ENCODE measurements around the gene SPANXN4.

SPANXN4 gene

DNA sequence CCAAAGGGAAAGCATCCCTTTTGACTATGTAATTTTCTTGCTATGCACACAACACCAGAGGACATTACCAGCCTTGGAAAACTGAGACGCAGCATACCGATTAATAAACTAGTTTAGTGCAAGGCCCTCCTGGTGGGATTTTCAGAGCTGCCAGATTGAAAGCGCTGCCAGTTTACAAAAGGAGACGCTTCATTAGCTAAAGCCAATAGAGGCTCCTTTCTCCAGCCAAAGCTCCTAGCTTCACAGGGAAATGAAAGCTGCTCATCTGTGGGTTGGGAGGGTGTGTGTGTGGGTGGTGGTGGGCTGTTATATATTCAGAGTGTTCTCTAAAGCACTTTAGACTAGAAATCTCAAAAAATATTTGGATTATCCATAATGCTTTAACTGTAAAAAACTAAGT is 32.4 kb downstream of the SPANXN4 start:
- Histone ChIP-seq H3K27ac (ENCODE audit: extremely low read depth, low read depth, low read length) (no peak overlapping the region), H3K4me3 (ENCODE audit: low read depth, low read length) (no peak overlapping the region), H3K4me1 (ENCODE audit: control insufficient read depth, insufficient read depth, low read length) (no peaks in the 10 kb centered on the region), H3K36me3 (ENCODE audit: control insufficient read depth in 2 of 2, insufficient read depth in 1 of 2, low read length in 2 of 2) (no peaks in the 10 kb centered on the region), H3K9me3 (ENCODE audit: control insufficient read depth, insufficient read depth, low read depth, low read length) (no peaks in the 10 kb centered on the region)
- ChIA-PET CTCF (interaction anchor here (0.6 kb wide), 1 partner anchor 19 kb away, joined by 3 read pairs; no protein-coding TSS in a partner anchor), POLR2A (no interaction called here)
- TF ChIP-seq, protein P1, sequence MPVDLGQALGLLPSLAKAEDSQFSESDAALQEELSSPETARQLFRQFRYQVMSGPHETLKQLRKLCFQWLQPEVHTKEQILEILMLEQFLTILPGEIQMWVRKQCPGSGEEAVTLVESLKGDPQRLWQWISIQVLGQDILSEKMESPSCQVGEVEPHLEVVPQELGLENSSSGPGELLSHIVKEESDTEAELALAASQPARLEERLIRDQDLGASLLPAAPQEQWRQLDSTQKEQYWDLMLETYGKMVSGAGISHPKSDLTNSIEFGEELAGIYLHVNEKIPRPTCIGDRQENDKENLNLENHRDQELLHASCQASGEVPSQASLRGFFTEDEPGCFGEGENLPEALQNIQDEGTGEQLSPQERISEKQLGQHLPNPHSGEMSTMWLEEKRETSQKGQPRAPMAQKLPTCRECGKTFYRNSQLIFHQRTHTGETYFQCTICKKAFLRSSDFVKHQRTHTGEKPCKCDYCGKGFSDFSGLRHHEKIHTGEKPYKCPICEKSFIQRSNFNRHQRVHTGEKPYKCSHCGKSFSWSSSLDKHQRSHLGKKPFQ (tag by site-specific recombination; IDR thresholded peaks at IDR 0.05) = no peak
- TF ChIP-seq ZNF146 (tag by site-specific recombination; IDR thresholded peaks at IDR 0.05) (no peak), OVOL3 (tag by site-specific recombination; IDR thresholded peaks at IDR 0.05) (no peak), ZNF529 (tag by site-specific recombination; IDR thresholded peaks at IDR 0.05; ENCODE audit: insufficient replicate concordance) (no peak), ZNF514 (tag by site-specific recombination; IDR thresholded peaks at IDR 0.05) (no peak), ZNF658 (tag by site-specific recombination; IDR thresholded peaks at IDR 0.05) (no peak), IKZF3 (tag by site-specific recombination; IDR thresholded peaks at IDR 0.05) (no peak), ZNF664 (tag by site-specific recombination; IDR thresholded peaks at IDR 0.05) (no peak), ZNF416 (tag by site-specific recombination; IDR thresholded peaks at IDR 0.05) (no peak), ZNF707 (tag by site-specific recombination; IDR thresholded peaks at IDR 0.05) (no peak), ZNF530 (tag by site-specific recombination; IDR thresholded peaks at IDR 0.05; ENCODE audit: low read depth) (no peak), YY2 (tag by site-specific recombination; IDR thresholded peaks at IDR 0.05) (no peak), TCF7L2 (IDR thresholded peaks at IDR 0.05; ENCODE audit: borderline replicate concordance, low read depth, low read length) (no peak)
- TF ChIP-seq, protein P2, sequence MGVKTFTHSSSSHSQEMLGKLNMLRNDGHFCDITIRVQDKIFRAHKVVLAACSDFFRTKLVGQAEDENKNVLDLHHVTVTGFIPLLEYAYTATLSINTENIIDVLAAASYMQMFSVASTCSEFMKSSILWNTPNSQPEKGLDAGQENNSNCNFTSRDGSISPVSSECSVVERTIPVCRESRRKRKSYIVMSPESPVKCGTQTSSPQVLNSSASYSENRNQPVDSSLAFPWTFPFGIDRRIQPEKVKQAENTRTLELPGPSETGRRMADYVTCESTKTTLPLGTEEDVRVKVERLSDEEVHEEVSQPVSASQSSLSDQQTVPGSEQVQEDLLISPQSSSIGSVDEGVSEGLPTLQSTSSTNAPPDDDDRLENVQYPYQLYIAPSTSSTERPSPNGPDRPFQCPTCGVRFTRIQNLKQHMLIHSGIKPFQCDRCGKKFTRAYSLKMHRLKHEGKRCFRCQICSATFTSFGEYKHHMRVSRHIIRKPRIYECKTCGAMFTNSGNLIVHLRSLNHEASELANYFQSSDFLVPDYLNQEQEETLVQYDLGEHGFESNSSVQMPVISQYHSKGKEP (tag by site-specific recombination; IDR thresholded peaks at IDR 0.05) = no peak
- TF ChIP-seq, protein P3, sequence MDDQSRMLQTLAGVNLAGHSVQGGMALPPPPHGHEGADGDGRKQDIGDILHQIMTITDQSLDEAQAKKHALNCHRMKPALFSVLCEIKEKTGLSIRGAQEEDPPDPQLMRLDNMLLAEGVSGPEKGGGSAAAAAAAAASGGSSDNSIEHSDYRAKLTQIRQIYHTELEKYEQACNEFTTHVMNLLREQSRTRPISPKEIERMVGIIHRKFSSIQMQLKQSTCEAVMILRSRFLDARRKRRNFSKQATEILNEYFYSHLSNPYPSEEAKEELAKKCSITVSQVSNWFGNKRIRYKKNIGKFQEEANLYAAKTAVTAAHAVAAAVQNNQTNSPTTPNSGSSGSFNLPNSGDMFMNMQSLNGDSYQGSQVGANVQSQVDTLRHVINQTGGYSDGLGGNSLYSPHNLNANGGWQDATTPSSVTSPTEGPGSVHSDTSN (CRISPR knock-in tag; IDR thresholded peaks at IDR 0.05) = no peak

DNA sequence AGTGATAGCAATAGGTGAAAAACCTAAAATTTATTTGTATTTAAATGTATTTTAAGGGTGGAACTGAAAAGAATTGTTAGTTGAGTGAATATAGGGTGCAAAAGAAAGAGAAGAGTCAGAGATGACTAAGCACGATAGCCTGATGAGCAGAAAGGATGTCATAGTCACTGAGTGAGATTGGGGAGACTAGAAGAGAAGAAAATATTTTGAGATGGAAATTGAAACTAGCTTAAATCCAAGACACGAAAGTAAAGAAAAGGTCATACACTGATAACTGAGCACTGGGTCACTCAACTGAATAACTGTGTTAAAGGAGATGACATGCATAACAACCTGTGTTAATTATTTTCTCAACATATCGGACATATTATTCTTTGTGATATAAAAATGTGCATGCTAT is 55.5 kb downstream of the SPANXN4 start:
- CTCF ChIA-PET = no interaction called here
- Histone ChIP-seq H3K4me1 (ENCODE audit: control insufficient read depth, insufficient read depth, low read length) (no peaks in the 10 kb centered on the region), H3K27ac (ENCODE audit: extremely low read depth, low read depth, low read length) (no peak overlapping the region), H3K4me3 (ENCODE audit: low read depth, low read length) (no peak overlapping the region), H3K36me3 (ENCODE audit: control insufficient read depth in 2 of 2, insufficient read depth in 1 of 2, low read length in 2 of 2) (no peaks in the 10 kb centered on the region), H3K9me3 (ENCODE audit: control insufficient read depth, insufficient read depth, low read depth, low read length) (no peaks in the 10 kb centered on the region)
- POLR2A ChIA-PET = no interaction called here
- no peak for TF ChIP-seq ZNF560 (tag by site-specific recombination; IDR thresholded peaks at IDR 0.05; ENCODE audit: borderline replicate concordance)
- TF ChIP-seq ZNF530 (tag by site-specific recombination; IDR thresholded peaks at IDR 0.05; ENCODE audit: low read depth) = no peak
- TF ChIP-seq SALL2 (tag by site-specific recombination; IDR thresholded peaks at IDR 0.05; ENCODE audit: borderline replicate concordance) = no peak
- TF ChIP-seq, protein P4, sequence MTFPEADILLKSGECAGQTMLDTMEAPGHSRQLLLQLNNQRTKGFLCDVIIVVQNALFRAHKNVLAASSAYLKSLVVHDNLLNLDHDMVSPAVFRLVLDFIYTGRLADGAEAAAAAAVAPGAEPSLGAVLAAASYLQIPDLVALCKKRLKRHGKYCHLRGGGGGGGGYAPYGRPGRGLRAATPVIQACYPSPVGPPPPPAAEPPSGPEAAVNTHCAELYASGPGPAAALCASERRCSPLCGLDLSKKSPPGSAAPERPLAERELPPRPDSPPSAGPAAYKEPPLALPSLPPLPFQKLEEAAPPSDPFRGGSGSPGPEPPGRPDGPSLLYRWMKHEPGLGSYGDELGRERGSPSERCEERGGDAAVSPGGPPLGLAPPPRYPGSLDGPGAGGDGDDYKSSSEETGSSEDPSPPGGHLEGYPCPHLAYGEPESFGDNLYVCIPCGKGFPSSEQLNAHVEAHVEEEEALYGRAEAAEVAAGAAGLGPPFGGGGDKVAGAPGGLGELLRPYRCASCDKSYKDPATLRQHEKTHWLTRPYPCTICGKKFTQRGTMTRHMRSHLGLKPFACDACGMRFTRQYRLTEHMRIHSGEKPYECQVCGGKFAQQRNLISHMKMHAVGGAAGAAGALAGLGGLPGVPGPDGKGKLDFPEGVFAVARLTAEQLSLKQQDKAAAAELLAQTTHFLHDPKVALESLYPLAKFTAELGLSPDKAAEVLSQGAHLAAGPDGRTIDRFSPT (tag by site-specific recombination; IDR thresholded peaks at IDR 0.05) = no peak
- TF ChIP-seq ZBTB8A (tag by site-specific recombination; IDR thresholded peaks at IDR 0.05) = no peak
- TF ChIP-seq ZNF701 (tag by site-specific recombination; IDR thresholded peaks at IDR 0.05) = no peak
- TF ChIP-seq, protein P5, sequence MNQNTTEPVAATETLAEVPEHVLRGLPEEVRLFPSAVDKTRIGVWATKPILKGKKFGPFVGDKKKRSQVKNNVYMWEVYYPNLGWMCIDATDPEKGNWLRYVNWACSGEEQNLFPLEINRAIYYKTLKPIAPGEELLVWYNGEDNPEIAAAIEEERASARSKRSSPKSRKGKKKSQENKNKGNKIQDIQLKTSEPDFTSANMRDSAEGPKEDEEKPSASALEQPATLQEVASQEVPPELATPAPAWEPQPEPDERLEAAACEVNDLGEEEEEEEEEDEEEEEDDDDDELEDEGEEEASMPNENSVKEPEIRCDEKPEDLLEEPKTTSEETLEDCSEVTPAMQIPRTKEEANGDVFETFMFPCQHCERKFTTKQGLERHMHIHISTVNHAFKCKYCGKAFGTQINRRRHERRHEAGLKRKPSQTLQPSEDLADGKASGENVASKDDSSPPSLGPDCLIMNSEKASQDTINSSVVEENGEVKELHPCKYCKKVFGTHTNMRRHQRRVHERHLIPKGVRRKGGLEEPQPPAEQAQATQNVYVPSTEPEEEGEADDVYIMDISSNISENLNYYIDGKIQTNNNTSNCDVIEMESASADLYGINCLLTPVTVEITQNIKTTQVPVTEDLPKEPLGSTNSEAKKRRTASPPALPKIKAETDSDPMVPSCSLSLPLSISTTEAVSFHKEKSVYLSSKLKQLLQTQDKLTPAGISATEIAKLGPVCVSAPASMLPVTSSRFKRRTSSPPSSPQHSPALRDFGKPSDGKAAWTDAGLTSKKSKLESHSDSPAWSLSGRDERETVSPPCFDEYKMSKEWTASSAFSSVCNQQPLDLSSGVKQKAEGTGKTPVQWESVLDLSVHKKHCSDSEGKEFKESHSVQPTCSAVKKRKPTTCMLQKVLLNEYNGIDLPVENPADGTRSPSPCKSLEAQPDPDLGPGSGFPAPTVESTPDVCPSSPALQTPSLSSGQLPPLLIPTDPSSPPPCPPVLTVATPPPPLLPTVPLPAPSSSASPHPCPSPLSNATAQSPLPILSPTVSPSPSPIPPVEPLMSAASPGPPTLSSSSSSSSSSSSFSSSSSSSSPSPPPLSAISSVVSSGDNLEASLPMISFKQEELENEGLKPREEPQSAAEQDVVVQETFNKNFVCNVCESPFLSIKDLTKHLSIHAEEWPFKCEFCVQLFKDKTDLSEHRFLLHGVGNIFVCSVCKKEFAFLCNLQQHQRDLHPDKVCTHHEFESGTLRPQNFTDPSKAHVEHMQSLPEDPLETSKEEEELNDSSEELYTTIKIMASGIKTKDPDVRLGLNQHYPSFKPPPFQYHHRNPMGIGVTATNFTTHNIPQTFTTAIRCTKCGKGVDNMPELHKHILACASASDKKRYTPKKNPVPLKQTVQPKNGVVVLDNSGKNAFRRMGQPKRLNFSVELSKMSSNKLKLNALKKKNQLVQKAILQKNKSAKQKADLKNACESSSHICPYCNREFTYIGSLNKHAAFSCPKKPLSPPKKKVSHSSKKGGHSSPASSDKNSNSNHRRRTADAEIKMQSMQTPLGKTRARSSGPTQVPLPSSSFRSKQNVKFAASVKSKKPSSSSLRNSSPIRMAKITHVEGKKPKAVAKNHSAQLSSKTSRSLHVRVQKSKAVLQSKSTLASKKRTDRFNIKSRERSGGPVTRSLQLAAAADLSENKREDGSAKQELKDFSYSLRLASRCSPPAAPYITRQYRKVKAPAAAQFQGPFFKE (tag by site-specific recombination; IDR thresholded peaks at IDR 0.05; ENCODE audit: borderline replicate concordance) = no peak
- TF ChIP-seq ZNF214 (tag by site-specific recombination; IDR thresholded peaks at IDR 0.05; ENCODE audit: borderline replicate concordance) = no peak
- TF ChIP-seq, protein P6, sequence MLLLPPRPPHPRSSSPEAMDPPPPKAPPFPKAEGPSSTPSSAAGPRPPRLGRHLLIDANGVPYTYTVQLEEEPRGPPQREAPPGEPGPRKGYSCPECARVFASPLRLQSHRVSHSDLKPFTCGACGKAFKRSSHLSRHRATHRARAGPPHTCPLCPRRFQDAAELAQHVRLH (tag by site-specific recombination; IDR thresholded peaks at IDR 0.05) = no peak
